HepG2 (cell line): ENCODE measurements around the gene CCDC3.

Experiments used
- BATF2 ChIP-seq: sonication (generic); formaldehyde crosslinking; IDR thresholded peaks from 2 replicates; pipeline ENCODE4 v1.8.0; 2022; ENCODE audit warnings: mild to moderate bottlenecking, missing genetic modification reagents, moderate library complexity
- CBFB ChIP-seq: sonication (generic); formaldehyde crosslinking; IDR thresholded peaks from 2 replicates; pipeline ENCODE4 v1.4.0; 2020; ENCODE audit warnings: missing genetic modification reagents
- HCFC1 ChIP-seq: fragments of 150-350 bp; IDR thresholded peaks from 2 replicates; pipeline ENCODE4 v1.6.1; 2014; ENCODE audit warnings: low read depth, low read length
- POLR2A ChIP-seq, 2 experiments: IDR thresholded peaks; 2 replicates each; pipeline ENCODE4 v1.6.1; 2011; ENCODE audit warnings: low read depth in 2 of 2, low read length in 2 of 2, mild to moderate bottlenecking in 1 of 2, moderate library complexity in 1 of 2; ENCODE audit not compliant: insufficient read depth in 1 of 2
- RAD21 ChIP-seq: fragments of 450-650 bp; formaldehyde crosslinking; IDR thresholded peaks from 2 replicates; pipeline ENCODE4 v1.5.0; 2020; ENCODE audit warnings: mild to moderate bottlenecking
- SMC3 ChIP-seq: IDR thresholded peaks from 2 replicates; pipeline ENCODE4 v1.6.1; 2011; ENCODE audit warnings: low read length, improper control_type of control experiment
- TP53 ChIP-seq: sonication (generic); formaldehyde crosslinking; conservative IDR thresholded peaks from 2 replicates; pipeline ENCODE4 v1.4.0; 2020; ENCODE audit warnings: missing genetic modification reagents
- ZBTB43 ChIP-seq: sonication (generic); formaldehyde crosslinking; conservative IDR thresholded peaks from 2 replicates; pipeline ENCODE4 v1.4.0; 2020; ENCODE audit warnings: missing genetic modification reagents
- ZKSCAN1 ChIP-seq: fragments of 150-350 bp; IDR thresholded peaks from 2 replicates; pipeline ENCODE4 v1.6.1; 2014; ENCODE audit warnings: low read length
- ZNF101 ChIP-seq: sonication (generic); formaldehyde crosslinking; IDR thresholded peaks from 2 replicates; pipeline ENCODE4 v1.4.0; 2020; ENCODE audit warnings: mild to moderate bottlenecking, low read depth, missing genetic modification reagents, borderline replicate concordance
- ZNF589 ChIP-seq: sonication (generic); formaldehyde crosslinking; conservative IDR thresholded peaks from 2 replicates; pipeline ENCODE4 v1.8.0; 2022; ENCODE audit warnings: mild to moderate bottlenecking, moderate library complexity, missing genetic modification reagents
- ZZZ3 ChIP-seq: sonication (generic); formaldehyde crosslinking; IDR thresholded peaks from 2 replicates; pipeline ENCODE4 v1.4.0; 2020; ENCODE audit warnings: missing genetic modification reagents, mild to moderate bottlenecking, borderline replicate concordance

- TF ChIP-seq ZBTB43 (CRISPR knock-in tag) (no peak), RAD21 (CRISPR knock-in tag) (no peak), BATF2 (no peak), HCFC1 (no peak), TP53 (CRISPR knock-in tag) (no peak), POLR2A (IDR thresholded peaks at IDR 0.05; ENCODE audit: insufficient read depth in 1 of 2, low read depth in 2 of 2, low read length in 2 of 2) (no peak), ZZZ3 (no peak), CBFB (CRISPR knock-in tag) (no peak), ZKSCAN1 (no peak), ZNF589 (no peak), SMC3 (no peak), ZNF101 (CRISPR knock-in tag) (no peak)
These were observed 48.4 kb upstream of the CCDC3 start for GRCh38 chr10:13049774-13050420.
